ENCODE results near the gene TLR2. TPM values are rescaled to one million over a fixed set of nuclear protein-coding genes. Genes with fewer than 3 reads are reported as not detected.
"Not testable (repeated sequence)": the region's sequence is repeated elsewhere in the genome, so short reads cannot be mapped to it uniquely, and the experiment has no call there.

The TLR2 gene
- total RNA-seq, 1 experiment from 2014 or later: 0.90 TPM

DNA sequence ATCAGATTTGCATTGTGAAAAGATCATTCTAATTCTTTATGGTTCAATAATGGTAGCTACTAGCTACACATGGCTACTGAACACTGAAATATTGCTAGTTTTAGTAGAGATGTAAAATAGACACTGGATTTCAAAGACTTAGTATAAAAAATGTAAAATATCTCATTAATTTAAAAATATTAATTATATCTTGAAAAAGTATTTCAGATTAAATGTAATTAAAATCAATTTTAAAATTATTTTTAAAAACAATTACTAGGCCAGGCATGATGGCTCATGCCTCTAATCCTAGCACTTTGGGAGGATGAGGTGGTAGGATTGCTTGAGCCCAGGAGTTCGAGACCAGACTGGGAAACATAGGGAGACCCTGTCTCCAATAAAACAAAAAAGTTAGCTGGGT, 20.4 kb upstream of the TLR2 start:
- Histone ChIP-seq H3K4me2 (ENCODE audit: insufficient read depth, insufficient read length, low read length) (no peak overlapping the region), H3K4me1 (ENCODE audit: insufficient read depth, low read length) (no peaks in the 10 kb centered on the region), H4K5ac (ENCODE audit: insufficient read length, low read depth, low read length) (no peak overlapping the region), H4K8ac (replicated peaks; ENCODE audit: insufficient read length, low read depth, low read length) (no peak overlapping the region), H2BK5ac (ENCODE audit: insufficient read length, low read length) (no peak overlapping the region), H3K23ac (ENCODE audit: insufficient read length, low read depth, low read length) (no peak overlapping the region), H3K27me3 (ENCODE audit: insufficient read depth, low read length) (no peaks in the 10 kb centered on the region), H3K4ac (ENCODE audit: low read depth, low read length) (no peak overlapping the region), H2AFZ (ENCODE audit: low read length) (no peak overlapping the region), H3T11ph (ENCODE audit: low read length) (no peak overlapping the region), H4K20me1 (ENCODE audit: control insufficient read depth, insufficient read depth, insufficient read length) (no peaks in the 10 kb centered on the region), H3K23me2 (ENCODE audit: insufficient read length, low read depth, low read length, poor library complexity, severe bottlenecking) (no peaks in the 10 kb centered on the region), H3K9me3 (ENCODE audit: control insufficient read depth, low read depth, low read length) (no peaks in the 10 kb centered on the region), H2BK12ac (ENCODE audit: insufficient read length, low read depth, low read length) (no peak overlapping the region), H3K14ac (ENCODE audit: insufficient read depth, low read length) (no peak overlapping the region), H3K79me1 (ENCODE audit: insufficient read depth, low read depth, low read length, poor library complexity, severe bottlenecking) (no peaks in the 10 kb centered on the region), H3K27ac (ENCODE audit: insufficient read length, low read depth, low read length) (no peak overlapping the region), H3K18ac (ENCODE audit: insufficient read length, low read depth, low read length) (no peak overlapping the region), H3K79me2 (ENCODE audit: insufficient read depth, low read length) (no peaks in the 10 kb centered on the region), H2BK120ac (ENCODE audit: low read depth, low read length, poor library complexity, severe bottlenecking) (no peak overlapping the region), H3K56ac (ENCODE audit: insufficient read length, low read depth, low read length) (no peak overlapping the region), H2AK5ac (ENCODE audit: insufficient read length, low read length) (no peak overlapping the region), H4K91ac (ENCODE audit: insufficient read length, low read depth, low read length) (no peak overlapping the region), H2BK15ac (ENCODE audit: low read depth, low read length) (no peak overlapping the region), H3K9ac (ENCODE audit: extremely low read depth, insufficient read length, low read length) (no peak overlapping the region), H2BK20ac (ENCODE audit: low read depth, low read length, poor library complexity, severe bottlenecking) (no peak overlapping the region)
- peaks cover 9 to 12% (median 10%) of the 10 kb centered on the region in 3 experiments for H3K36me3 Mint-ChIP-seq (ENCODE audit: insufficient read depth in 1 of 3, low read depth in 3 of 3)
- H3K27me3 Mint-ChIP-seq (ENCODE audit: low read depth): peaks cover 7% of the 10 kb centered on the region
- TF ChIP-seq, protein P1, sequence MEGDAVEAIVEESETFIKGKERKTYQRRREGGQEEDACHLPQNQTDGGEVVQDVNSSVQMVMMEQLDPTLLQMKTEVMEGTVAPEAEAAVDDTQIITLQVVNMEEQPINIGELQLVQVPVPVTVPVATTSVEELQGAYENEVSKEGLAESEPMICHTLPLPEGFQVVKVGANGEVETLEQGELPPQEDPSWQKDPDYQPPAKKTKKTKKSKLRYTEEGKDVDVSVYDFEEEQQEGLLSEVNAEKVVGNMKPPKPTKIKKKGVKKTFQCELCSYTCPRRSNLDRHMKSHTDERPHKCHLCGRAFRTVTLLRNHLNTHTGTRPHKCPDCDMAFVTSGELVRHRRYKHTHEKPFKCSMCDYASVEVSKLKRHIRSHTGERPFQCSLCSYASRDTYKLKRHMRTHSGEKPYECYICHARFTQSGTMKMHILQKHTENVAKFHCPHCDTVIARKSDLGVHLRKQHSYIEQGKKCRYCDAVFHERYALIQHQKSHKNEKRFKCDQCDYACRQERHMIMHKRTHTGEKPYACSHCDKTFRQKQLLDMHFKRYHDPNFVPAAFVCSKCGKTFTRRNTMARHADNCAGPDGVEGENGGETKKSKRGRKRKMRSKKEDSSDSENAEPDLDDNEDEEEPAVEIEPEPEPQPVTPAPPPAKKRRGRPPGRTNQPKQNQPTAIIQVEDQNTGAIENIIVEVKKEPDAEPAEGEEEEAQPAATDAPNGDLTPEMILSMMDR (conservative IDR thresholded peaks at IDR 0.05): no peak
- WGBS (ENCODE audit: extremely low coverage, insufficient read length, low lambda C conversion rate): no CpG with 5 or more reads among the region's 1 CpG
- no peak for DNase-seq
- no peak overlapping the region for H3K27ac Mint-ChIP-seq
- peaks cover 23 to 25% of the 10 kb centered on the region in 2 experiments for H3K9me3 Mint-ChIP-seq
- H3K4me3 Mint-ChIP-seq: no peak overlapping the region
- no peaks in the 10 kb centered on the region for H3K4me1 Mint-ChIP-seq

DNA sequence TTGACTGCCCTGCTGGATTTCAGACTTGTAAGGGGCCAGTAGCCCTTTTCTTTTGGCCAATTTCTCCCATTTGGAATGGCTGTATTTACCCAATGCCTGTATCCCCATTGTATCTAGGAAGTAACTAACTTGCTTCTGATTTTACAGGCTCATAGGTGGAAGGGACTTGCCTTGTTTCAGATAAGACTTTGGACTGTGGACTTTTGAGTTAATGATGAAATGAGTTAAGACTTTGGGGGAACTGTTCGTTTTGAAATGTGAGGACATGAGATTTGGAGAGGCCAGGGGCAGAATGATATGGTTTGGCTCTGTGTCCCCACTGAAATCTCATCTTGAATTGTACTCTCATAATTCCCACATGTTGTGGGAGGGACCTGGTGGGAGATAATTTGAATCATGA, 17.6 kb upstream of the TLR2 start:
- not testable (repeated sequence) for H3K23ac ChIP-seq (ENCODE audit: insufficient read length, low read depth, low read length); H2AK5ac ChIP-seq (ENCODE audit: insufficient read length, low read length); H3K79me2 ChIP-seq (ENCODE audit: insufficient read depth, low read length); H4K5ac ChIP-seq (ENCODE audit: insufficient read length, low read depth, low read length); H3K56ac ChIP-seq (ENCODE audit: insufficient read length, low read depth, low read length); H3K27ac ChIP-seq (ENCODE audit: insufficient read length, low read depth, low read length); H4K20me1 ChIP-seq (ENCODE audit: control insufficient read depth, insufficient read depth, insufficient read length); H4K91ac ChIP-seq (ENCODE audit: insufficient read length, low read depth, low read length); H2BK15ac ChIP-seq (ENCODE audit: low read depth, low read length); H2BK5ac ChIP-seq (ENCODE audit: insufficient read length, low read length); H3T11ph ChIP-seq (ENCODE audit: low read length); H3K27me3 ChIP-seq (ENCODE audit: insufficient read depth, low read length); H3K4me1 ChIP-seq (ENCODE audit: insufficient read depth, low read length); H3K18ac ChIP-seq (ENCODE audit: insufficient read length, low read depth, low read length); H3K4ac ChIP-seq (ENCODE audit: low read depth, low read length); H2BK12ac ChIP-seq (ENCODE audit: insufficient read length, low read depth, low read length); H2AFZ ChIP-seq (ENCODE audit: low read length); H3K4me3 Mint-ChIP-seq; H3K27ac Mint-ChIP-seq; H3K9me3 ChIP-seq (ENCODE audit: control insufficient read depth, low read depth, low read length); H2BK20ac ChIP-seq (ENCODE audit: low read depth, low read length, poor library complexity, severe bottlenecking); H3K9ac ChIP-seq (ENCODE audit: extremely low read depth, insufficient read length, low read length); H3K4me2 ChIP-seq (ENCODE audit: insufficient read depth, insufficient read length, low read length); H4K8ac ChIP-seq (replicated peaks; ENCODE audit: insufficient read length, low read depth, low read length); H3K14ac ChIP-seq (ENCODE audit: insufficient read depth, low read length); H3K4me1 Mint-ChIP-seq; DNase-seq; H3K23me2 ChIP-seq (ENCODE audit: insufficient read length, low read depth, low read length, poor library complexity, severe bottlenecking); H3K27me3 Mint-ChIP-seq (ENCODE audit: low read depth); H2BK120ac ChIP-seq (ENCODE audit: low read depth, low read length, poor library complexity, severe bottlenecking); H3K79me1 ChIP-seq (ENCODE audit: insufficient read depth, low read depth, low read length, poor library complexity, severe bottlenecking)
- H3K36me3 Mint-ChIP-seq (ENCODE audit: insufficient read depth in 1 of 3, low read depth in 3 of 3): peaks cover 9 to 12% (median 10%) of the 10 kb centered on the region in 3 experiments
- H3K9me3 Mint-ChIP-seq: peaks cover 25% of the 10 kb centered on the region in 2 experiments
- no CpG with 5 or more reads among the region's 1 CpG for WGBS (ENCODE audit: extremely low coverage, insufficient read length, low lambda C conversion rate)
